HG02970 (cell line): ENCODE data around the gene CALM3.
"Not testable (repeated sequence)": the region's sequence is repeated elsewhere in the genome, so short reads cannot be mapped to it uniquely, and the experiment has no call there.

ENCODE experiments used
- ATAC-seq: cut with Tn5 transposase; IDR thresholded peaks from one replicate; pipeline ENCODE4 v1.9.1; 2021; ENCODE audit warnings: mild to moderate bottlenecking, moderate library complexity, moderate number of reproducible peaks; ENCODE audit not compliant: unreplicated experiment, low FRiP score

Gene CALM3

DNA sequence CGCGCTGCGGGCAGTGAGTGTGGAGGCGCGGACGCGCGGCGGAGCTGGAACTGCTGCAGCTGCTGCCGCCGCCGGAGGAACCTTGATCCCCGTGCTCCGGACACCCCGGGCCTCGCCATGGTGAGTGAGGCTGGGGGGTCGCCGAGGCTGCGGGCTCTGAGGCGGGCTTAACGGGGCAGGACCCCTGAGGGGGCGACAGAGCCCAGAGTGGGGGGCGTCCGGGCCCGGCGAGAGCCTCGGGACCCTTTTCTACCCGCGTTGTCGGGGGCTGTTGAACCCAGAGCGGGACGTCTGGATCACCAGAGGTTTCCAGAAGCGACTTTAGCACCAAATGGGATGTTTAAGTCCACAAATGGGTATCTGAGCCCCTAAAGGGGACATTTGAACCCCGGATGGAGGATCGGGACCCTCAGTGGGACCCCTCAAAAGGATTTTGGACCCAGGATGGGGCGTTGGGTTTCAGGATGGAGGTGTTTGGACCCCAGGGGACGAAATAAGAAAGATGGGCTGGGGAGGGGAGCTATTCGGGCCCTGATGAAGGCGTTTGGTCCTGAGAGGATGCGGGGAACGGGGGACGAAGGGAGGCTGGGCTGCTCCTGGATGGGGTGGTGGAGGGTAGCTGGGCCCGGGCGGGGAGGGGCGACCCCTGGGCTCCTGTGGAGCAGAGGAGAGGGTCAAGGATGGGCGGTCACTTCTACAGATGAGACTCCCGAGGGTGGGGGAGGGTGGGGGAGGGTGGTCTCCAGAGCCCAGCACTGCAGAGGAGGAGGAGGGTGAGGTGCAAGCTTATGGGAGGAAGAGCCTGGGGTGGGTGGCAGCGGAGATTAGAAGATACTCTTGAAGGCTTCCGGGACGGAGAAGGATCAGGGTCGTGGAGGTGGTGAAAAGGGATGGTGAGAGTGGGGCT is at the start of gene CALM3:
Gene CALM3, plus strand, starts transcription at position 13 of the 907 bp plus-strand sequence. Its CDS starts 105 bp downstream, at position 118.
- ATAC-seq, result no peak

DNA sequence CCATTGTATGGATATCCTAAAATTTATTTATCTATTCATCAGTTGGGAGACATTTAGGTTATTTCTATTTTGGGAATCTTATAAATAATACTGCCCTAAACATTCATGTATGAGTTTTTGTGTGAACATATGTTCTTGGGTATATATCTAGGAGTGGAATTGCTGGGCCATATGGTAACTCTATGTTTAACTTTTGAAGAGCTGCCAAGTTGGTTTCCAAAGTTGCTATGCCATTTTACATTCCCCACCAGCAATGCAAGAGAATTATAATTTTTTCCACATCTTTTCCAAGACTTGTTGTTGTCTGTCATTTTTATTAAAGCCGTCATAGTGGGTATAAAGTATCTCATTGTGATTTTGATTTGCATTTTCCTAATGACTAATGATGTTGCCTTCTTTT is 48.2 kb upstream of the CALM3 start:
- ATAC-seq, result no peak

GRCh38 chr19:46554161-46554560 is 47.0 kb upstream of the CALM3 start:
- no peak for ATAC-seq

GRCh38 chr19:46555628-46556280 is 45.4 kb upstream of the CALM3 start:
- no peak for ATAC-seq

DNA sequence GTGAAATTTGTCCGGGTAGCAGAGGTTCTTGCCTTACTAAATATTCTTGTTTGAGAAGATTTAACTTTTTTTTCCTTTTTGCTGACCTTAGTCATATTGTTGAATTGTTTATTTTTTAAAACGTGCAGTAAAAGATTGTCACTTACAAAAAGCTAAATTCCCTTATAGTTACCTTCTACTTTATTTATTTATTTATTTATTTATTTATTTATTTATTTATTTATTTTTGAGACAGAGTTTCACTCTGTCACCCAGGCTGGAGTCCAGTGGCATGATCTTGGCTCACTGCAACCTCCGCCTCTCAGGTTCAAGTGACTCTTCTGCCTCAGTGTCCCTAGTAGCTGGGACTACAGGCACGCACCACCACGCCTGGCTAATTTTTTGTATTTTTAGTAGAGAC is 44.7 kb upstream of the CALM3 start:
- not testable (repeated sequence) for ATAC-seq

GRCh38 chr19:46559203-46559602 is 41.9 kb upstream of the CALM3 start:
- no peak for ATAC-seq

- not testable (repeated sequence) for ATAC-seq
These were observed 41.5 kb upstream of the CALM3 start for GRCh38 chr19:46559675-46560074.

DNA sequence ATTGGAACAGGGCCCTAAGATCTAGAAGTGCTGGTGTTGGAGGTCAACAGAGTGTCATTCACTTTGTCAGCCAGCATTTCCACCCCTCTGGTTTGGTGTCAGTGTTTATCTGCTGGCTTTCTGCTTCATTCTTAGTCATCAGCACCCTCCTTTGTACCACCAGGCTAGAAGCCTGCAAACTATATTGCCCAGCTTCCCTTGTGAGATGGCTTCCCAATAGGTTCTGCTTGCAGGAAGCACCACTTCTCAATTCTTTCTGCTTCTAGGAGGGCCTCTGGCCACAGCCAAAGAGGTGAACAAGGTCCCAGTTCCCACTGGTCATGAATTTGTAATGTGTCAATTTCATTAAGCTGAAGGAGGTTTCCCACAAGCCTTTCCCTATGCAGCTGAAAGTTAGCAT is 36.4 kb upstream of the CALM3 start:
- no peak for ATAC-seq

DNA sequence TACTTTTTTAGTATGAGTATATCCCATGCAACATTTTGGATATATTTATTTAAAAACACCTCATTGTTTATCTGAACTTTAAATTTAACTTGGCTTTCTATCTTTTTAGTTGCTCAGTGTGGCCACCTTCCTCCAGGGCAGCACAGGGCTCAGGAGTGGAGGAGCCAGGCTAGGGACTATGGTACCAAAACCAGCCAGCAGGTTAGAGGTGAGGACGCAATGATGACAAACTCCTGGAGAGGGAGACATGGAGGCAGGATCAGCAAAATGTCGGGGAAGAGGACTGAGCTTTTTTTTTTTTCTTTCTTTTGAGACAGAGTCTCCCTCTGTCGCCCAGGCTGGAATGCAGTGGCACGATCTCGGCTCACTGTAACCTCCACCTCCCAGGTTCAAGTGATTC is 29.6 kb upstream of the CALM3 start:
- no peak for ATAC-seq

- ATAC-seq, result no peak
These were observed 27.2 kb upstream of the CALM3 start for GRCh38 chr19:46573679-46574498.

GRCh38 chr19:46574533-46574932 is 26.6 kb upstream of the CALM3 start:
- no peak for ATAC-seq

DNA sequence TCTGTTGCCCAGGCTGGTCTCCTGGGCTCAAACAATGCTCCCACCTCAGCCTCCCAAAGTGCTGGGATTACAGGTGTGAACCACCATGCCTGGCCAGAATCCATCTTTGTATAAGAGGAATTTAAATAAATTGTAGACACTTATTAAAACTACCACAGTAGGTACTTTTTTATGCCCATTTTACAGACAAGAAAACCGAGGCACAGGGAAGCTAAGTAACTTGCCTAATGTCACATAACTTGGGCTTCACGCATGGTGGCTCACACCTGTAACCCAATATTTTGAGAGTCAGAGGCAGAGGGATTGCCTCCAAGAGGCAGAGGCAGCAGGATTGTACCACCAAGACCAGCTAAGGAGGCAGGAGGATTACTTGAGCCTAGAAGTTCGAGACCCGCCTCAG is 22.7 kb upstream of the CALM3 start:
- ATAC-seq, result no peak

- ATAC-seq, result no peak
These were observed 21.7 kb upstream of the CALM3 start for GRCh38 chr19:46579361-46579879.

- no peak for ATAC-seq
These were observed 20.9 kb upstream of the CALM3 start for GRCh38 chr19:46580247-46580646.

DNA sequence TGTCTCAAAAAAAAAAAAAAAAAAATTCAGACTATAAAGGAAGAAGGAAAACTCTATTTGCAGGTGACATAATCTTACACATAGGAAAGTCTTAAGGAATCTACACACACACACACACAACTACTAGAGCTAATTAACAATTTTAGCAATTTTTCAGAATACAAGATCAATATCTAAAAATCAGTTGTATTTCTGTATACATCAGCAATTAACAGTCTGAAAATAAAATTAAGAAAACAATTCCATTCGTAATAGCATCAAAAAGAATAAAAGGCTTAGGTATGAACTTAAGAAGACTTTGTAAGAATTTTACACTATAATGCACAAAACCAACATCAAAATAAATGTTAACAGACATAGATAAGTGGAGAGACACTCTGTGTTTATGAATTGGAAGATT is 15.6 kb upstream of the CALM3 start:
- no peak for ATAC-seq

DNA sequence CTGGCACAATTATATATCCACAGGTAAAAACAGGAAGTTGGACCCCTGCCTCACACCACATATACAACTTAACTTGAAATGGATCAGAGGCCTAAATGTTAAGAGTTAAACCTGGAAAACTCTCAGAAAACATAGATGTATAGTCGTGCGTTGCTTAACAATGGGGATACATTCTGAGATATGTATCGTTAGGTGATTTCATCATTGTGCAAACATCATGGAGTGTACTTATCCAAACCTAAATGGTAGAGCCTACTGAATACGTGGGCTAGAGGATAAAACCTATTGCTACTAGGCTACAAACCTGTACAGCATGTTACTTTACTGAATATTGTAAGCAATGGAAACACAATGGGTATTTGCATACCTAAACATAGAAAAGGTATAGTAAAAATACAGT is 14.8 kb upstream of the CALM3 start:
- no peak for ATAC-seq

- ATAC-seq, result no peak
These were observed 13.3 kb upstream of the CALM3 start for GRCh38 chr19:46587861-46588260.

- ATAC-seq, result no peak
These were observed 9.9 kb upstream of the CALM3 start for GRCh38 chr19:46591254-46591653.

DNA sequence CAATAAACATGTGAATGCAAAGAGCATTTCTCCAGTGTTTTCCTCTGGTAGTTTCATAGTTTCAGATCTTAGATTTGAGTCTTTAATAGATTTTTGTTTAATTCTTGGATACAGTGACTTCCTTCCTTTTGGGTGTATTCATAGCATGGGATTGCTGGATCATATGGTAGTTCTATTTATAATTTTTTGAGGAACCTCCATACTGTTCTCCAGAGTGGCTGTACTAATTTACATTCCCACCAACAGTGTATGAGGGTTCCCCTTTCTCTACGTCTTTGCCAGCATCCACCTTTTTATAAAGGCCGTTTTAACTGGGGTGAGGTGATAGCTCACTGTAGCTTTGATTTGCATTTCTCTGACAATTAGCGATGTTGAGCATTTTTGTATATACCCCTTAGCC is 9.3 kb upstream of the CALM3 start:
- no peak for ATAC-seq

DNA sequence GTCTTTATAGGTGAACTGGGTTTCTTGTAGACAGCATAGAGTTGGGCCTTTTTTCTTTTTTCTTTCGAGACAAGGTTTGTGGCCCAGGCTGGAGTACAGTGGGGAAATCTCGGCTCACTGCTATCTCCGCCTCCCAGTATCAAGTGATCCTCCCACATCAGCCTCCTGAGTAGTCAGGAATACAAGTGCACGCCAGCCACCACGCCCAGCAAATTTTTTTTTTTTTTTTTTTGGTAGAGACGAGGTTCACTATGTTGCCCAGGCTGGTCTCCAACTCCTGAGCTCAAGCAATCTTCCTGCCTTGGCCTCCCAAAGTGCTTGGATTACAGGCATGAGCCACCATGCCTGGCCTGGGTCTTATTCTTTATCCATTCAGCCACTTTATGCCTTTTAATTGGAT is 5.1 kb upstream of the CALM3 start:
- no peak for ATAC-seq
